ENCODE measurements around the gene PSME3. TPM values are rescaled to one million over a fixed set of nuclear protein-coding genes. Genes with fewer than 3 reads are reported as not detected.
A peak's percentile ranks its signal among the peaks of the same experiment; 100 is the strongest.

The PSME3 gene, protein sequence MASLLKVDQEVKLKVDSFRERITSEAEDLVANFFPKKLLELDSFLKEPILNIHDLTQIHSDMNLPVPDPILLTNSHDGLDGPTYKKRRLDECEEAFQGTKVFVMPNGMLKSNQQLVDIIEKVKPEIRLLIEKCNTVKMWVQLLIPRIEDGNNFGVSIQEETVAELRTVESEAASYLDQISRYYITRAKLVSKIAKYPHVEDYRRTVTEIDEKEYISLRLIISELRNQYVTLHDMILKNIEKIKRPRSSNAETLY
- 138 and 153 TPM in 2 replicates for total RNA-seq

DNA sequence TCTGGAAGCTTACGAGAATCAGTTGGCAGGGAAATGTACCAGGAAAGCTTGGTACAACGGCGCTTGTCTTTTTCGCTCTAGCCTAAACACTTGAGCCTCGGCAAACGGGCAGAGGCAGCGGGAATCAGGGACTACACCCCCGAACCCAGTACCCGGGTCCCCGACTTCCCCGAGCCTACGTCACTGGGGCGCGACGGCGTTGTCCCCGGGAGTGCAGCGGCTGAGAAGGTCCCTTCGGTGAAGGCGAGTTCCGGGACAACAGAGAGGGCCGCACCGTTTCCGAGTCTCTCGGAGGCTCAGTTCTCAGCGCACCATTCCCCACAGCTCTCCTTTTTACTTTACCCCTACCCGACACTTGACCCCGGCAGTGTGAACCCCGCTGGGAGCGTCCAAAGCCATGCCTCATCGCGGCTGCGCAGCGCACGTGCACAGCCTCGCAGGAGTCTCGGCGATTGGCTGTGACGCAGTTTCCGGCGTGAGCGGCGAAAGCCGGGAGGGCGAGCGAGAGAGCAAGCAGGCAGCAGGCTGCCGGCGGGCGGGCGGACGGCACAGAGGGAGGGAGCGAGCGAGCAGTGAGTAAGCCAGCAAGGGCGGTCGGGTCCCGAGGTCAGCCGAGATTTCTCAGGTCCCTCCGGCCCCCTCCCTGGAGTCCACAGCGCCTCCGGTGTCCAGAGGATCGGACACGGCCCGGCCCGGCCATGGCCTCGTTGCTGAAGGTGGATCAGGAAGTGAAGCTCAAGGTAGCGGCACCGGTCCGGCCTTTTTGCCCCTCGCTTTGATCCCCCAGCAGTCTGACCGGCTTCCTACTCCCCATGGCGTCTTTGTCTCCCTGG lies at the start of gene PSME3:
PSME3 (plus strand) TSS at position 464 of the 833 bp plus-strand sequence; CDS start at position 699, 235 bp downstream.
- DNase-seq (ENCODE audit: low read depth) = peak; percentile 68

DNA sequence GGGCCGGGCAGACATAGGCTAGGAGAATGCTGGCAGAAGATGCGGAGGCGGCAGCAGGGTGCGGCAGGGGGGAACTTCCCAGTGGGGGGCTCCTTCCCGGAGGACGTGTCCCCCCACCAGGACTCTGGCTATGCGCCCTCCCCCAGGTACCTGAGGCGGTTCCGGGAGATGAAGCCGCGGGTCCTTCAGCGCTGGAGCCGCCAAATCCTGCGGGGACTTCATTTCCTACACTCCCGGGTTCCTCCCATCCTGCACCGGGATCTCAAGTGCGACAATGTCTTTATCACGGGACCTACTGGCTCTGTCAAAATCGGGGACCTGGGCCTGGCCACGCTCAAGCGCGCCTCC lies 49.4 kb upstream of the PSME3 start:
- DNase-seq (ENCODE audit: low read depth) = no peak

DNA sequence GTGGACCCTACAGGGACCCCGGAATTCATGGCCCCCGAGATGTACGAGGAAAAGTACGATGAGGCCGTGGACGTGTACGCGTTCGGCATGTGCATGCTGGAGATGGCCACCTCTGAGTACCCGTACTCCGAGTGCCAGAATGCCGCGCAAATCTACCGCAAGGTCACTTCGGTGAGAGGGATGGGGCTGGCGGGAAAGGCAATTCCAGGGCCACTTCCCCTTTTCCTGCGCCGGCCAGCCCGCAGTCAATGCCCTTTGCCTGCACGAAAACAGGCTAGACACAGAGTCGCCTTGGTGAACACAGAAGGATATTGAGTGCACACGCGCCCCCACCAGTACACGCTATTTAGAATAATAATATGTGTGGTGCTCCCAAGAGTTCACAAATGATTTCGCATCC lies 48.8 kb upstream of the PSME3 start:
- DNase-seq (ENCODE audit: low read depth) = no peak

DNA sequence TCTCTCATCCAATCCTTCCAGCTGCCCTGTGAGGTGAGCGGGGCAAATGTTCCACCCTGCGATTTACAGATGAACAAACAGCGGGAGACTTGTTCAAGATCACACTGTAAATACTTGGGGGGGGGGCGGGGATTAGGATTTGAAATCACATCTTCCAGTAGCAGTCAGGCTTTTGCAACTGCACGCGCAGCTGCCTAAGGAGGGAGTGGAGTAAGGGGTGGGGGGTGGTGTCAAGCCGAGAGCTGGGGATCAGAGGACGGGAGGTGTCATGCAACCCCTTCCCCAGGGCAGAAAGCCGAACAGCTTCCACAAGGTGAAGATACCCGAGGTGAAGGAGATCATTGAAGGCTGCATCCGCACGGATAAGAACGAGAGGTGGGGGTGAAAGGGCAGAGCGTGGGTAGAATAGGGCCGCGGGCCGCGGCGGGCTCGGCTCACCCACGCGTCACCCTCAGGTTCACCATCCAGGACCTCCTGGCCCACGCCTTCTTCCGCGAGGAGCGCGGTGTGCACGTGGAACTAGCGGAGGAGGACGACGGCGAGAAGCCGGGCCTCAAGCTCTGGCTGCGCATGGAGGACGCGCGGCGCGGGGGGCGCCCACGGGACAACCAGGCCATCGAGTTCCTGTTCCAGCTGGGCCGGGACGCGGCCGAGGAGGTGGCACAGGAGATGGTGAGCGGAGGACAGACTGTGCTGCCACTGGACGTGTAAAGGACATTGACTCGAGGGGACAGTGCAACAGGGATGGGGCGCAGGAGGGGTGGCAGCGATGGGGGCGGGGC lies 48.2 kb upstream of the PSME3 start:
- no peak for DNase-seq (ENCODE audit: low read depth)

DNA sequence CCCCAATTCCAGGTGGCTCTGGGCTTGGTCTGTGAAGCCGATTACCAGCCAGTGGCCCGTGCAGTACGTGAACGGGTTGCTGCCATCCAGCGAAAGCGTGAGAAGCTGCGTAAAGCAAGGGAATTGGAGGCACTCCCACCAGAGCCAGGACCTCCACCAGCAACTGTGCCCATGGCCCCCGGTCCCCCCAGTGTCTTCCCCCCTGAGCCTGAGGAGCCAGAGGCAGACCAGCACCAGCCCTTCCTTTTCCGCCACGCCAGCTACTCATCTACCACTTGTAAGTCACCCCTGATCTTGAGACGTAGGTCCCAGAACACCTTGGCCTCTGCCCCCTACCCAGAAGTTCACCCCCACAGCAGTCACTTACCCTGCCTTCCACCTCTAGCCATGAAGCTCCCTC lies 45.9 kb upstream of the PSME3 start:
- DNase-seq (ENCODE audit: low read depth) = no peak

DNA sequence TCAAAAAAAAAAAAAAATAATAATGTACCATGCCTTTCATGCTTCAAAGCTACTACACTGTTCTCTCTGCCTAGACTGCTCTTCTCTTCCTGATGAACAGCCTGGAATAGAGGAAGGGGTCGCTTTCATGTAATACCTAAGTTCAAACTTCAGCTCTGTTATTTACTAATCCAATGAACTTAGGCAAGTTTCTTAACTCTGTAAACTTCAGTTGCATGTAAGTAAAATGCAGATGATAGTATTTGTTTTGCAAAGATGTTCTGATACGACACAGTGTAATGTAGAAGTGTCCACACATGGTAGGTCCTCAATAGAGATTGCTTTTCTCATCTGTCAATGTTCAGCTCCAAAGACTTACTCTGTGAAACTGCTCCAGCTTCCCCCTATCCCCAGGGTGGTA lies 41.2 kb upstream of the PSME3 start:
- no peak for DNase-seq (ENCODE audit: low read depth)

DNA sequence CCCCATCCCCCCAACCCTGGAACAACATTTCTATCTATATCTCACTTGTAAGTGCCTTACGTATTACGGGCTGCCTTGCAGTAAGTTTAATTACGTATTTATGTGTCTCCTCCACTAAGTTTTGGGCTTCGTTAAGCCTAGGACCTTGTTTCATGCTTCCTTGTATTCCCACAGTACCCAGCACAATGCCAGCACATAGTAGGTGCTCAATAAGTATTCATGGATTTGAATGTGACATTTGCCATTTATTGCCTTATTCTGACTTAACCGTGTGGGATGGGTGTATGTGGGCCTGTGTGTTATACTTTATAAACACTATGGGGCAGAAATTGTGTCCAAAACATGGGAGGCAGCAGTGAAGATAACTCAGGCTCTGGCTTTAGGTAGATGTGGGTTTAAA lies 40.7 kb upstream of the PSME3 start:
- no peak for DNase-seq (ENCODE audit: low read depth)

DNA sequence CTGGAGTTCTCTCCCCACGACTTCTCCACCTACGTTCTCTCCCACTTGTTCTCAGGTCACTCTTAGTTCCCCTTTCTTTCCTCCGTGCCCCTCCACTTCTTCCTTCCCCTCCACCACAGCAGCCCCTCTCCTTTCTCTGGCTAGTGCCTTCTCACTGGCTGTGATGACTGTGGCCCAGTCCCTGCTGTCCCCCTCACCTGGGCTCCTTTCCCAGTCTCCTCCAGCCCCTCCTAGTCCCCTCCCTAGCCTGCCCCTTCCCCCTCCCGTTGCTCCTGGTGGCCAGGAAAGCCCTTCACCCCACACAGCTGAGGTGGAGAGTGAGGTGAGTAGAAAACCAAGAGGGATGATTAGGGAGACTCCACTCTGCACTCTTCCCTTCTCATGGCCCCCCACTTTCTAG lies 38.1 kb upstream of the PSME3 start:
- DNase-seq (ENCODE audit: low read depth) = no peak

DNA sequence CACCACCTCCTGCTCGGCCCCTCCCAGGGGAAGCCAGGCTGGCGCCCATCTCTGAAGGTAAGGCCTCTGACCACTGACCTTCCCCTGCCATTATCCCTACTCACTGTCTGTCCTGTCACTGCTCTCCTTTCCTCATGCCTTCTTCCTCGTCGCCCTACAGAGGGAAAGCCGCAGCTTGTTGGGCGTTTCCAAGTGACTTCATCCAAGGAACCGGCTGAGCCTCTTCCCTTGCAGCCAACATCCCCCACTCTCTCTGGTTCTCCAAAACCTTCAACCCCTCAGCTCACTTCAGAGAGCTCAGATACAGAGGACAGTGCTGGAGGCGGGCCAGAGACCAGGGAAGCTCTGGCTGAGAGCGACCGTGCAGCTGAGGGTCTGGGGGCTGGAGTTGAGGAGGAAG lies 37.7 kb upstream of the PSME3 start:
- DNase-seq (ENCODE audit: low read depth) = no peak

DNA sequence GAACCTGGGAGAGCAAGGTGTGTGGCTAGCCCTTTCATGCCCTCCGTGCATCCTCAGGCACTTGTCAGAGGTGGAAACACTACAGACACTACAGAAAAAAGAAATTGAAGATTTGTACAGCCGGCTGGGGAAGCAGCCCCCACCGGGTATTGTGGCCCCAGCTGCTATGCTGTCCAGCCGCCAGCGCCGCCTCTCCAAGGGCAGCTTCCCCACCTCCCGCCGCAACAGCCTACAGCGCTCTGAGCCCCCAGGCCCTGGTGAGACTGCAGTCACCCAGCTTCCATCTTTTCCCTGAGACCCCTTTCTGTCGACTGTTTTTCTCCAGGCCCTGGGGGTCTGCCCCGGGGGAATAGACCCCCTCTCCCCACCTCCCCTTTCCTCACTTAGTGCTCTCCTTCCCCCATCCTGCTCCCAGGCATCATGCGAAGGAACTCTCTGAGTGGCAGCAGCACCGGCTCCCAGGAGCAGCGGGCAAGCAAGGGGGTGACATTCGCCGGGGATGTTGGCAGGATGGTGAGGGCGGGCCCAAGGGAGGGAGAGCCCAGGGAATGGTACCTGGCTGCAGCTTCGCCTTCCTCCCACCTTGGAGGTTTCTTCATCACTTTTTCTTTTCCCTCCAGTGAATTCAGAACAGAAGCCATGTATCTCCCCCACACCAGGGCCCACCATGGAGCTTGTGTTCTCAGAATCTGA lies 37.0 kb upstream of the PSME3 start:
- DNase-seq (ENCODE audit: low read depth) = no peak

DNA sequence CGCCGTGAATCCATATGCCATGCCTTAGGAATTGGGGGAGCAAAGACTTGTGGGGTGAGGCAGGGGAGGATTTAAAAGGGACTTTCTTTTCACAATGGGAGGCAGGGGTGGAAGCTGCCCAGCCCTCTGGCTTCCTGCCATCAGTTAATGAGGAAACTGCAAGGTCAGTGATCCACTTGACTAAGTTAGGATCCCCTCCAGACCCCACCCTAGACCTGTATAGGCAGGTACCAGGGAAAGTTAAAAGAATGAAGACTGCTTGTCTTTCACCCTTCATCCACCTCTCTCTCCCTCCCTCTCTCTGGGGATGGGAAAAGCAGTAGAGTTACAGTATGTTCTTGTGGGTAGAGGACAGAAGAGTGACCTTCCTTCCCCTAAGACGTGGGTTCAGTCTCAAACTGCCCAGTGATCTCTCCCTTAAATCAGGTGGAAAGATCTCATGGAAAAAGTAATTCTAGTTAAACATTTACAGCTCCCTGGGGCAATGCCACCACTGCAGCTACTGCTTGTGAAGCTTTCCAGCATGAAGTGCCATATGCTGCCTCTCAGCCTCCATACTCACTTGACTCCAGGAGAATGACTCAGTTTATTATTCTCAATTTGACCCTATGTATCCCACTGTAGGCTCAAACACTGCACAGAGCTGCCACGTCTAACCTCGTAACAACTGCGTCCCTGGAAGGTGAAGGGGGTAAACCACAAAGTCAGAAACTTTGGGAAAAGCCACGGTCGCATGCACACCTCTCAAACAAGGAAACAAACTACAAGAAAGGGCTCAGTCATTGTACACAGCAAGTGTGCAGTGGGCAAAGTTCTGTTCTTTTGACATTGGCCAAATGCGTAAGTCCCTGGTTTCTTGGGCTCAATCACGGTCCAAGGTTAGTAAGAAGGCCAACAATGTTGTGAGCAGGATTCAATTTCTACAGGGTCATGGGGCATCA lies 35.9 kb upstream of the PSME3 start:
- peak; percentile 97 for DNase-seq (ENCODE audit: low read depth)

DNA sequence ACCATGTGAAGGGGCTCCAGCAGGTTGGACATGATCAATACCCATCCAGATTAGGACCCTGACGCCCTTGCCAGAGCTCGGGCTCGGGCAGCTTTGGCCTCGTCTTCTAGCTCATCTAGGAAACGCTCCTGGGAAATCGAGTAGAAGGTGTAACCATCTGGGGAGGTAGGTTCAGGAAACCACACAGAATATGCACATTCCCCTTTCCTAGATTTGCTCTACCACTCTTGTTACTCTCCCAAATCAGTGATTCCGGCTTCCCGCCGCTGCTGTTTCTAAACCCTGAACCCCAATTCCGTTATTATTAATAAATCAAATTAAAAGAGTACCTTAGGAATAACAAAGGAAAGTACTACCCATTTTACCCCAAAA lies 35.2 kb upstream of the PSME3 start:
- no peak for DNase-seq (ENCODE audit: low read depth)

DNA sequence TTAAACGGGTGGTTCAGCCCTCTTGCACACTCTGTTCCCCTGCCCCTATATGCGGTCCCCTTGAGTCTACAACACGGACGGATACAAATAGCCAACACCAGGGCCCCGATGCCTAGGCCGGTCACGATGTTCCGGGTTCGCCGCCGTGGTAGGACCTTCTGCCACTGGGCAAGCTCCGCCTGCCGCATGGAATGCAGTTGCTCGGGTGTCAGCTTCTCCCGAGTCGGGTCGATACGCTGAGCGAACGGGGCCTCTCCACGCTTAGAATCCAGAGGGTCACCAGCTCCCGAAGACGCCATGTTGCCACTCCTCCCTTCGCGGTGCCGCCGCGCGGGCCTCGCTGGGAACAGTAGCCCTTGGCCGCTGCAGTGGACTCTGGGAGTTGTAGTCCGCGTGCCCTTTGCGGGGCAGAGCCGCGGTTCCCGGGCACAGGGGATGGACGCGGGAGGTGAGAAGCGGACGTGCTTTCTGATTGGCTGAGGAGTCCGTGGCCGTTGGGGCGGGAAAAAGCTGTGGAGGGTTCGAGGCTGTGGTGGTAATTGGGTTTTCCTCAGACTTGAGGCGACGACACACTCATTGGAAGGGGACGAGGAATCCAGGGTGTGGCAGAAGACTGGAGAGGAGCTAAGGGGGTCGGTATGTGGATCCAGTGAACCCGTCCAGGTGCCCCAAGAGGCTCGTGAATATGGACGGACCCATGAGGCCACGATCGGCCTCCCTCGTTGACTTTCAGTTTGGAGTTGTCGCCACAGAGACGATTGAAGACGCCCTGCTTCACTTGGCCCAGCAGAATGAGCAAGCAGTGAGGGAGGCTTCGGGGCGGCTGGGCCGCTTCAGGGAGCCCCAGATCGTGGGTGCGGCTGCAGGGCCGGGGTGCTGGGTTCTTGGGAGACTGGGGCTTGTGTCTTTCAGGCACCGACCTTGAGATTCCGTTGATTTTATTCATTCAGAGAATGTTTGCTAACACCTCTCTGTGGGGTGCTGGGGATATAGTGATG lies 34.5 kb upstream of the PSME3 start, which contains the start of the genes CNTD1 and COA3:
CNTD1 (plus strand) TSS at position 479 of the 998 bp plus-strand sequence; CDS start at position 686, 207 bp downstream.
COA3 (minus strand) TSS at position 322 of the 998 bp plus-strand sequence; CDS start at position 299, 23 bp downstream.
- peak; percentile 55 for DNase-seq (ENCODE audit: low read depth)

DNA sequence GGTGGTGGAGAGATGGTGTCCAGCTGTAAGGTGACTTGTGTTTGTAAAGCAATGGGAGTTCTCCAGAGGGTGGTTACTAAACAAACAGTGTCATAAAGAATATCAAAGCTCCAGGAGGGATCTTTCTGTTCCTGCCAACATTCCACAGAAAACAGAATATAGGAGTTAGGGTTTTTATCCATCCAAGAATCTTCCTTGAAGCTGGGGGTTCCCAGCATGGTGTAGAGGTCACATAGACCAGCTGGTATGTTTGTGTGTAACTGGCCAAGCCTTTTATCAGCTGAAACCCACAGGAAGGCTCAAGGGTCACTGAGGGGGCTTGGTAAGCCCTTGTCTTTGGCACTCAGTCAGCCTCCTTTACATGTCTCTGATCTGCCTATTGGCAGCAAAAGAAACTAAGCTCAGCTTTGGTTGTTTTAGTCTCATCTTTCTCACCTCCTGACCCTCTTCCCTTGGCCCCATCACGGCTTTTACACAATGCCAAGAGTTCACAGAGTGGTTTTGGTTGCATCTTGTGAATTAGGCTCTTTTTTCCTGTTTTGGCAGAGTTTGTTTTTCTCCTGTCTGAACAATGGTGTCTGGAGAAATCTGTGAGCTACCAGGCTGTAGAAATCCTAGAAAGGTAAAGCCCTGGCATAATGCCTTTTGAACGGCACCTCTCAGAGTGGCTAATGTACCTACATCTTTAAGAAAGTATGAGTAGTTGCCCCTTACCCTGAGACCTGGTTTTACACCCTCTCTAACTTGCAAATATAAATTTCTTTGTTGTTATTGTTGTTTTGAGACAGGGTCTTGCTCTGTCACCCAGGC lies 29.9 kb upstream of the PSME3 start:
- DNase-seq (ENCODE audit: low read depth) = no peak

DNA sequence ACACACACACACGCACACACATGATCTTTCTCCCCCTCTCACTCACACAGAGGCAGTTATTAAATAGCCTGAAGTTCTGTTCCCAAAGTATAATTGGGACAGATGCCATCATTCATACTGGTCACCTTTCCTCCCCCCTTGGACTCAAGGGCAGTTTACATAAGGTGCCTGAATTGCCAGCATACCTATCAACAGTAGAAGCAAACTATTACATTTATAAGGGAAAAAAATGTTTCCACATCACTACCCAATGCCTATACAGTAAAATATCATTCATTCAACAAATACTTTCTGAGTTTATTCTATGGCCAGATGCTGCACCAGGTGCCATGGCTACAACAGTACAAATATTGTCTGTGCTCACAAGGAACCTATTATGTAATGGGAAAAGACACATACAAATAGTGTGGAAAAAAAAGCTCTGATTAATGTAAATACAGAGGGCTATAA lies 28.3 kb upstream of the PSME3 start:
- peak; percentile 41 for DNase-seq (ENCODE audit: low read depth)

DNA sequence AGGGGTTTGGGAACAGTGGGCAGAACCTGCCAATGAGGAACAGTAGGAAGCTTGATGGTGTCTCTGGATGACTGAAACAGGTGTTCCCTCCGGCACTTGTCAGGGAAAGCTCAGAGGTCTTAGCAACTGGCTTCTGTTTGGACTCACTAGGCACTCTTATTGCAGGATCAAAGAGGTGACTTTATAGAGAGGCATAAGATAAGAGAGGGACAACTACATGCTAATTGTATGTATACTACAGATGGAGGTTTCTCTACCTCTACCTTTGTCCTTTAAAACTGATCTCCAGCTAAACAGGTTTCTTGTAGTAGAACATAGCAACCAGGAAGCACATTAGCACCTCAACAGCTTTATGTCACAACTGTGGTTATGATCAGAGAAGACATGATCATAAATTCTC lies 26.9 kb upstream of the PSME3 start:
- no peak for DNase-seq (ENCODE audit: low read depth)

DNA sequence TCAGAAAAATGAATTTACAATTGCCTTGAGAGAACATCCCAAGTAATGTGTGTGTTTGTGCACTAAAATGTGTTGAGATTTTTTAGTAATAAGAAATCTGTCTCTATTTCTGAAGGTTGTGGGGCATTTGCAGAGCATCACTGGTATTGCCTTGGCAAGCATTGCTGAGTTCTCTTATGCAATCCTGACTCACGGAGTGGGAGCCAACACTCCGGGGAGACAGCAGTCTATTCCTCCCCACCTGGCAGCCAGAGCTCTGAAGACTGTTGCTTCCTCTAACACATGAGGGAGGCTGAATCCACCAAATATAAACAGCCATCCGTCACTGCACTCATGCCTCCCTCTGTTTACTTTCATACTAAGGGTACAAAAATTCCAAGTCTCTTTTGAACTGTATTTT lies 23.9 kb upstream of the PSME3 start:
- peak; percentile 61 for DNase-seq (ENCODE audit: low read depth)

DNA sequence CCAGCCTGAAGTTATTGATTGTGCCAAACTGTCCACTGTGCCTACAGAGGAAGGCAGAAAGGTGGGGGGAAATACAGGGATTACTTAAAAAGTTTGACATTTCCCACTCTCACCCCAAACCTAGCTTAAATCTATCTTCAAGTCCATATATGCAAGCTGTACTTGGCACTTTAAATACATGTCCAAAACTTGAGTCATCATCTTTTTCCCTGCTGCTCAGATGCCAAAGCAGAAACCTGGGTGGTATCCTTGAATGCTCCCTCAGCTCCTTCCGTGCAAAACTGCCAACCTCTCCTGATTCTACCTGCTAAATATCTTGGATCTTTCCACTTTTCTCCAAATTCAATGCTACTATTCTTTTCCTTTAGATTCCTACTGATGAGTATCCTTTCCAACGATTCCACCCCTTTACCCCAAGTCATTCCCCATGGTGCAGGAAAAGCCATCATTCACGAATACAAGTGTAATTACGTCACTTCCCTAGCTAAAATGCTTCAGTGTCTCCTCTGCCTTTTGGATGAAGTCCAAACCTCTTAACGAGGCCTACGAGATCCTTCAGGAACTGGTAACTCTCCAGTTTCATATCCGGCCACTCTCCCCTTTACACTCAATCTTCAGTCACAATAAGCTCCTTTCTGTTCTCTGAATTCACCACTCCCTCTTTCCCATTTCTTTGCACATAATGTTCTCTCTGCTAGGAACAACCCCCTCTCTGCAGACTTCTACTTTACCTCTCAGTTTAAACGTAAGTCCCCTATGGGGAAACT lies 18.4 kb upstream of the PSME3 start:
- DNase-seq (ENCODE audit: low read depth) = no peak

Measured in renal cortical epithelial cell (primary cell).